Femur (tissue), 1 donor: ENCODE measurements around the gene LINGO1.

Experiments
- DNase-seq: peaks from one replicate; pipeline ENCODE4 v3.0.0-alpha.2; 2017

LINGO1 gene

GRCh38 chr15:77630956-77631744 is 1.6 kb downstream of the LINGO1 start:
- peak; percentile 60 for DNase-seq

DNA sequence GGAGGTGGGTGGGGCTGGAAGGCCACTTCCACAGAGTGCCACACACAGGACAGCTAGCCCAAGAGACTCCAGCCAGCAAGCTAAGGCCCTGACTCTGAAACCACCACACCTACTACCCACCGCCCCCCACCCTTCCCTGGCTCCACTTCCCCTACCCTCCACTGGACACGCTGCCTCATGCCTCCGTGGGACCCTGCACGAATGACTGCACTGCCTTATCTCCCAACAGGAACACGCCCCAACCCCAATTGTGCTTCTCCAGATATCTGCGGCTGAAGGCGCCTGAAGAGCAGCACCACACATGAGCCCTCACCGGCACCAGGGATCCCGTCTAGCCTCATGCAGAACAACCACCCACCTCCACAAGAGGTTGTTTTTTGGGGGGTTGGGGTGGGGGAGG is 2.7 kb downstream of the LINGO1 start:
- DNase-seq = no peak

DNA sequence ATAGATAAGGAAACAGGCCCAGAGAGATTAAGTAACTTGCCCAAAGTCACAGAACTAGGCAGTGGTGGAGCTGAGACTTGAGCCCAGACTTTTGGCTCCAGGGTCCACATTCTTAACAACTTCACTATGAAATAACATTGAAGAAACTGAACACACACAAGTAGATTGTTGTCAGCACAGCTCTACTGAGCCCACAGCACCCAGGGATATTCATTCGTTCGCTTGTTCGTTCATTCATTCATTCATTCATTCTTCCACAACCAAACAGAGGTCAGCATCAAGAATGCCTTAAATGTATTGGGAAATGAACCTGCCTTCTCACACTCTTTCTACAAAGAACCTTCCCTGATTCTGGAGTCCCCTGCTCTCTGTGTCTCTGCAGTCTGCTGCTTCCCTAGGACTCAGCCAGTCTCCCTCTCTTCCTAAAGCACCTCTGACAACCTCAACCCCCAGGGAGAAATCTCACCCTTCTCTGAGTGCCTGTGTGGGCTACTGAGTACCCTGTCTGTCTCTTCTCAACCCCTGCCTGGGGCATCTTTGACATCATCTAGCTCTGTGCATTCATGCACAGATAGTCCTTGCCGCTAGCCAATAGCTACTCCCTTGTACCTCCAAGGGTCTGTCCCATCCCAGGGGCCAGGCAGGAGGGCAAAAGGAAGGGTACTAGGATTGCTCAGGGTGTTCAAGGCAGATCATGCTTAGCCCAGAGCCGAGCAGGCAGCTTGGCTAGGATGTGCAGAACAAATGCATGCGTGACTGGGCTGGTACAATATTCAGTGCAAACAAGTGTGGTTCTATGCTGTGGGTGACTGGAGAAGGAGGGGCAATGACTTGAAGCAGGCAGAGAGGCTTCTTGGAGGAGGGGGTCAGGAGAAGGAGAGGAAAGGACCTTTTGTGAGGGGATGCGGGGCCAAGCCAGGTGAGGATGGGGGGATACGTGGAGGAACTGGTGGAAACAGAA is 3.4 kb downstream of the LINGO1 start:
- DNase-seq = no peak

DNA sequence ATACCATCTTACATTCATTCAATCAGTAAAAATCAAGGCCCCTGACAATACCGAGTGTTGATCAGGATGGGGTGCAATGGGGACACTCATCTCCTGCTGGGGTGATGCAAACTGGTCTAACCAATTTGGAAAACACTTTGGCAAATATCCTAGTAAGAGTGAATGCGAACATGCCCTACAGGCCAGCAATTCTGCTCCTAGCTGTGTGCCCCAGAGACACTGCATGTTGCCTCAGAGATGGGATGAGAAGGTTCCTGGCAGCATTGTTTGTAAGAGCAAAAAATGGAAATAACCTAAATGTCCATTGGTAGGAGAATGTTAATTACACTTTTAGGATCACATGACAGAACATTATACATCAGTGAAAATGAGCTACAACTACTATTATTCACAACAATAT is 4.7 kb downstream of the LINGO1 start:
- no peak for DNase-seq

DNA sequence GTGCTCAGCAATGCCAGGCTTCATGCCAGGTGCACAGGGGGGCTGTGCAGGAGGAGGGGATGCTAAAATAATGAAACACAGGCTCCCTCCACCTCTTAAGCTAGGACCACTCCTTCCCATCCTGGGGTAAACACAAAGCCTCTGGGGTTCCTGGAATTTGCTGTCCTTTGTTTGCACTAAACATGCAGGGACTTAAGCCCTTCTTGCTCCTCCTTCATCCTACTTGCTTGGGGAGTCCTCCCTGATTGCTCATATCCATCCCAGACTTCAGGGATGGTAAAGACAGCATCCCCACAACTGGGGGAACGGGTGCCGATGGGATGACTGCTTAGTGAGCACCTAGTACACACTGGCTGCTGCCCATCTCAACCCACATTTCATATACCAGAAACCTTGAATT is 5.1 kb downstream of the LINGO1 start:
- DNase-seq = no peak

DNA sequence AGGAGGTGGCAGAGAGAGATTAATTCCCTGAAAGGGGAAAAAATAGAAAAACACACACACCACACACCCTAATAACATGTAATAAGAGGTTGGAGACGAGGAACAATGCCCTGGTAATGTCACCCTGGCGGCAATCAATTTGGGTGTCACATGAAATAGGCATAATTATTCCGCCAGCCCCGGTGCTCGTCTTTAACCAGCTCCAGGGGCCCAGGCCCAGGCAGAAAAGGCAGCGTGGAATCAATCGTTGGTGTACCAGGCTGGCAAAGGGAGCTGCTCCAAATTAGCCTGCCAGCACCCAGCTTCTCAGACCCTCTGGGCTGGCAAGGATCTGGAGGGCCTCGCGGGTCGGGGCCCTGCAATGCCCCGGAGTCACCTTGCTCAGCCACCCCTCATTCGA is 5.6 kb downstream of the LINGO1 start:
- DNase-seq = no peak

- DNase-seq = no peak
Measured at GRCh38 chr15:77626002-77626401, 6.7 kb downstream of the LINGO1 start.

DNA sequence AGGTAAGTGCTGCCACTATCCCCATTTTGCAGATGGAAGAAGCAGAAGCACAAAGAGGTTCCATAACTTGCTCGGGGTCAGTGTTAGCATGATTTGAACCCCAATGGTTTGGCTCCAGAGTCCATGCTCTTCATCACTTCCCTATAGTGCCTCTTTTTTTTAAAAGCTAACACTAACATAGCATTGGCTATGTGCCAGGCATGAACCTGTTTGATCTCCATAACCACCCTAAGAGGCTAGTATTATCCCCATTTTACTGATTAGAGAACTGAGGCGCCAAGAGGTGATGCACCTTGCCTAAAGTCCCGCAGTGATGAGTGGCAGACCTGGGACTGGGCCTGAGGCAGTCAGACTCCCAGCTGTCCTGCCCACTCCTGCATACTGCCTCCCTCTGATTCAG is 7.3 kb downstream of the LINGO1 start:
- no peak for DNase-seq

- no peak for DNase-seq
Measured at GRCh38 chr15:77624868-77625267, 7.8 kb downstream of the LINGO1 start.

- no peak for DNase-seq
Measured at GRCh38 chr15:77623755-77624524, 8.8 kb downstream of the LINGO1 start.

GRCh38 chr15:77622934-77623754 is 9.6 kb downstream of the LINGO1 start:
- no peak for DNase-seq

- no peak for DNase-seq
Measured at GRCh38 chr15:77622209-77622933, 10.3 kb downstream of the LINGO1 start.

DNA sequence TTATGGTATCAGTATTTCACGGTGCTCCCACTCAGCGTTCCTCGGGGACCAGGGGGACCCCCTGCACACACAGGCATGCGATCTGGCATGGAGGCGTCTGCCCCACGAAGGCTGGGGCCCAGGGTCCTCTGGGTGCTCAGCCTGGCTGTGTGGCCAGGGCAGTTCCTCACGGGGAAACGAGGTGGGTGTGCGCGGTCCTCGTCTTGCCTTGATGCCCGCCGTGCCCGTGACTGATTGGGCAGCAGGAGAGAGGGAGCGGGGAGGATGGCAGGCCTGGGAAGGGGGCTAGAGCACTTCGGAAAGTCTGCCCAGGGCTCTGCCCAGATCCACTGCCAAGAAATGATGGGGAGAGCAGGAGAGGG is 10.9 kb downstream of the LINGO1 start:
- no peak for DNase-seq

GRCh38 chr15:77620960-77621647 is 11.6 kb downstream of the LINGO1 start:
- no peak for DNase-seq

DNA sequence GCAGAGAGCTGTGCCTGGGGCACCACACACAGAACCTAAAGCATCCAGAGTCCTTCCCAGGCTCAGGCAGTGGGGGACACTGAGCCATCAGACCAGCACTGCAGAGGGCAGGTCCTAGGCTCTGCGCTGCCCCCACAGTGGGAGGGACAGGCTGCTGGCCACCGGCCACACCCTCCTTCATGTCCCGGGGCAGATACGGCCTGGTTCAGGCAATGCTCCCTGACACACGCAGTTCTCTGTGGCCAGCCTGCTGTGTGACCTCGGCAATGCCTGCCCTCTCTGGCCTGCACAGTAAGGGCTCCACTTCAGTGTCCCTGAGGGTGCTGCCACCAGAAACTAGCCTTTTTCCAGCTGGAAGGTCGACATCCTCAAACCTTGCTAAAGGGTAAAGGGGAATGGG is 12.4 kb downstream of the LINGO1 start:
- no peak for DNase-seq

DNA sequence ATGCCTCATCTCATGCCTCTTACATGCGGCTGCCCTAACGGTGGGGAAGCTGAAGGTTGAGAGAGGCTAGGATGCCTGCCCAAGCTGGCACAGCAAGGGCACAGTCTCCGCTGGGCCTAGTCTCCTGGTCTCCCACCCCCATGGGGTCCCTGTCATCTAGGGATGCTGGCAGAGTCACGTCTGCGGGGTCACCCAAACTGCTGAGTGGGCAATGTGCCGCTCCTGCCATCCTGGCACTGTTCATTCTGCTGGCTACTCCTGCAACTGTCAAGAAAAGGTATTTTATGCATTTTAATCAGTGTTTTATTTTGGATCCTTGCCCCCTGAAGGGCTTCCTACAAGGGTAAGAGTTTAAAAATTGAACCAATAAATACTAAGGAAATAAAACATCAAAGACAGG is 12.8 kb downstream of the LINGO1 start:
- no peak for DNase-seq

- DNase-seq = no peak
Measured at GRCh38 chr15:77617476-77618230, 15.1 kb downstream of the LINGO1 start.

GRCh38 chr15:77616072-77616471 is 16.6 kb downstream of the LINGO1 start:
- no peak for DNase-seq

DNA sequence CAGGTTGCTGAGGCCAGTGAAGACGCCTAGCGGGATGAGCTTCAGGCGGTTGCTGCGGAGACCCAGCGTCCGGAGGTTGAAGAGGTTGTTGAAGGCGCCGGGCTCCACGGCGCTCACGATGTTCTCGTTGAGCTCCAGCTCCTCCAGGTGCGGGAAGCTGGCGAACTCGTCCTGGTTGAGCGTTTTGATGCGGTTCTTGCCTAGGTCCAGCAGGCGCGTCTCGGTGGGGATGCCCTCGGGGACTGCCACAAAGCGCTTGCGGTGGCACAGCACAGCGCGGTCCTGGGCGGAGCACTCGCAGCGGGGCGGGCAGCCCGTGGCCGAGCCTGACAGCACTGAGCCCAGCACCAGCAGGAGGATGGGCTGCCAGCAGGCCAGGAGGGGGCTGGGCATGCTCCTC is 17.2 kb downstream of the LINGO1 start:
- DNase-seq = no peak

DNA sequence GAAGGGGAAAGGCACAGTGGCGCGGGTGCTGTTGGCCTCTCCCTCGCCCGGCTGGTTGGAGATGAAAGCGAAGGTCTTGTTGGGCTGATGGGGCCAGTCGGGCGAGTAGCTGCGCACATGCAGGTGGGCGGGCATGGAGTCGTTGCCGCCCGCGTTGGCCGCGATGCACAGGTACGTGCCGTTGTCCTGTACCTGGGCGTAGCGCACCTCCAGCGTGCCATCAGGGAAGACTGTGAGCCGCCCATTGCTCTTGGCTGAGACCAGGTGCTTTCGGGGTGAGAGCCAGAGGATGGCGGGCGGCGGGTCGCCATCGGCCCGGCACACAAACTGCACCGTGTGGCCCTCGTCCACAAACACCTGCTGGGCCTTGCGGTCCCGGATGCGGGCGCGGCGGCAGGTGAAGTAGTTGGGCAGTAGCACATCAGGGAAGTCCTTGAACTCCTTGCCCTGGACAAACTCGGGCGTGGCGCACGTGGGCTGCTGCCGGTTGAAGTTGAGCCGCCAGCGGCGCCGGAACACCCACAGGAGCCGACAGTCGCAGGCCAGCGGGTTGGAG is 18.4 kb downstream of the LINGO1 start:
- no peak for DNase-seq
